RWPE1 (cell line): ENCODE data around the gene FREY1.

Experiments used
- CTCF ChIA-PET: fragments of 350-600 bp; sonication (Branson Sonifier 250); formaldehyde crosslinking; extraction: SDS; loops from one replicate; lab custom pipeline; 2021; lab: Yijun Ruan, JAX
- POLR2A ChIA-PET: fragments of 400-600 bp; formaldehyde crosslinking; extraction: SDS; loops from one replicate; lab custom pipeline; 2020; ENCODE audit warnings: antibody characterized with exemption; ENCODE audit not compliant: low non-redundant PET; lab: Yijun Ruan, JAX
- DNase-seq: peaks from one replicate; pipeline ENCODE4 v3.0.0; 2012; ENCODE audit warnings: low spot score
- H3K27ac ChIP-seq: fragments of 450-650 bp; 2 replicates; pipeline ENCODE4 v1.5.1; 2017
- TF ChIP-seq, protein P1 (sequence below): fragments of 450-650 bp; conservative IDR thresholded peaks from 2 replicates; pipeline ENCODE4 v1.5.1; 2017; ENCODE audit warnings: low read depth, mild to moderate bottlenecking

Gene FREY1

DNA sequence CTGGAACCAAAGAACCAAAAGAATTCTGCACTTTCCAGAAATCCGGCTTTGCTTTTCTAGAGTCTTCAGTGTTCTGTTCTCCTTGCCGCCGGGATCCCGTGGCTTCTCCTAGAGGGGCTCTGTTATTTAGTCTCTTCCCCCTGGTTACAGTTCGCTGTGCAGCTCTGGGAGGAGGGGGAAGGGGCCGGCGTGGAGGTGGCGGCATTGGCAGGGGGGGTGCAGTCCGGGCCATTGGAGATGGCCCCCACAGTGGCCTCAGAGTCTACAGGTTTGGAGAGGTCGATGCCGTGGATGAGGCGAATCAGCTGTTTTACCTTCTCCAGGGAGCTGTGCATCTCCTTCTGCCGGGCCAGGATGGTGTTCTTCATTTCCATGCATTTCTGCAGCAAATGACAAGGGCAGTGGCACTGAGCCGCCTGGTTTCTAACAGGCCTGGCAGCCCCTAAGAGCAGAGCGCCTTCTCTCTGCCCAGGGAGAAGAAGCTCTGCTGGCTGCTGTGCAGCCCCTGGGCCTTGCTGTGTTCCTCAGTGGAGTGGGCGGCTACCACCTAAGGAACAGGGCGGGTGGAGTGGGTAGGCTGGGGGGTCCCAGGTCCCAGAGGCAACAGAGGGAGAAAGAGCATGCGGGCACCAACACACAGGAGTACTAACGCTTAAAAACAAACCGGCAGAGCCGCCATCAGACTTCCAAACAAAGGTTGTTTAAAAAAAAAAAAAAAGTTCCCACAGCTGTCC, 26.9 kb upstream of the FREY1 start:
- peak overlapping the region; percentile 82 for H3K27ac ChIP-seq
- no peak for DNase-seq
- POLR2A ChIA-PET = interaction anchor here (0.6 kb wide), 1 partner anchor 23 kb away, joined by 3 read pairs; no protein-coding TSS in a partner anchor
- CTCF ChIA-PET = interaction anchor here (0.6 kb wide), 1 partner anchor 87 kb away, joined by 3 read pairs; the partner anchor contains the start of gene CRY2
- TF ChIP-seq, protein P1, sequence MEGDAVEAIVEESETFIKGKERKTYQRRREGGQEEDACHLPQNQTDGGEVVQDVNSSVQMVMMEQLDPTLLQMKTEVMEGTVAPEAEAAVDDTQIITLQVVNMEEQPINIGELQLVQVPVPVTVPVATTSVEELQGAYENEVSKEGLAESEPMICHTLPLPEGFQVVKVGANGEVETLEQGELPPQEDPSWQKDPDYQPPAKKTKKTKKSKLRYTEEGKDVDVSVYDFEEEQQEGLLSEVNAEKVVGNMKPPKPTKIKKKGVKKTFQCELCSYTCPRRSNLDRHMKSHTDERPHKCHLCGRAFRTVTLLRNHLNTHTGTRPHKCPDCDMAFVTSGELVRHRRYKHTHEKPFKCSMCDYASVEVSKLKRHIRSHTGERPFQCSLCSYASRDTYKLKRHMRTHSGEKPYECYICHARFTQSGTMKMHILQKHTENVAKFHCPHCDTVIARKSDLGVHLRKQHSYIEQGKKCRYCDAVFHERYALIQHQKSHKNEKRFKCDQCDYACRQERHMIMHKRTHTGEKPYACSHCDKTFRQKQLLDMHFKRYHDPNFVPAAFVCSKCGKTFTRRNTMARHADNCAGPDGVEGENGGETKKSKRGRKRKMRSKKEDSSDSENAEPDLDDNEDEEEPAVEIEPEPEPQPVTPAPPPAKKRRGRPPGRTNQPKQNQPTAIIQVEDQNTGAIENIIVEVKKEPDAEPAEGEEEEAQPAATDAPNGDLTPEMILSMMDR = no peak

DNA sequence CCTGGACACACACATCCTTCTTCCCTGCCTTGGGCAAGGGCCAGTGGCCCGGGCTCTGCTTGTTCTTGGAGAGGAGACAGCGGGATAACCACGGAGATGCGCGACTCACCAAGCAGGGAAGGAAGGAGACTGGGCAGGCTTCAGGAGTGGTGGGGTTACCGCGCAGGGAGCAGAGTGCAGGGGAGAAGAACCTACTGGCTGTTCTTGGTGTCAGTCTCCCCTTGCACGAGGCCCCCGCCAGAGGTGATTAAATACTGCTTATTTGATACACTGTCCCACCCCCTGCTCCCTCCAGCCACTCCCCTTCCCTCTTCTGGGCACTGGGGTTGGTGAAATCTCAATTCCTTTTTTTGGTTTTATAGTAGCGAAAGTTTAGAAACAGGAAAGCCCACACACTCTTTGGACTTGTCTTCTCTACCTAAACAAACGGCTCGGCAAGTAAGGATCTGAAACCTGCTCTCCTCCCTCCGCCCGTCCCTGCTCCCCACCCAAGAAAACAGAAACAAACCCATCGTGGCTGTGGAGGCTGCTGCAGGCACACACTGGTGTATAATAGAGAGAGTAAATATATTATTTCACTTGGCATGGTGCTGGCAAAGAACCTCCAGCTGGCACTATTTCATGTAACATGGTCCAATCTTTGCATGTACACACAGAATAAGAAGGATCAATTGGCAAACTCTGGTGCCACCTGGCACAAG, 26.2 kb upstream of the FREY1 start:
- no peak for DNase-seq
- CTCF ChIA-PET = no interaction called here
- peak overlapping the region; percentile 82 for H3K27ac ChIP-seq
- POLR2A ChIA-PET = no interaction called here
- TF ChIP-seq, protein P1 = no peak

DNA sequence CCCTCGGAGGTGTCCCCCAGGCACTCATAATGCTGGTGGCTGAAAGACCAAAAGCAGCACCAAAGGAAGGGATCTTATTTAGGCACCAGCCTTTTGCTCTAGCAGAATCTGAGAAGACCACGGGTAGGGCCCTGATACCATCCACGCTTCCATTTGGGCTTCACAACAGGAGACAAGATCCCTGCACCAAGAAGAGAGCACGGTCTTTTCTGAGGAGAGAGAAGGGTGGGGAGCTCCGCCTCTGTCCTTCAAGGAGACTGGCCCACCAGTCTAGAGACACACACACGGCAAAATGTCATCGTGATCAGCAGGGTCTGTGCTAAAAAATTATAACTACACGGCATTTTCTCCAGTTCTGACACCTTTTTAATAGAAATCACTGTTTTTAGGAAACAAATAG, 25.1 kb upstream of the FREY1 start:
- TF ChIP-seq, protein P1 = no peak
- H3K27ac ChIP-seq = peak overlapping the region; percentile 100
- POLR2A ChIA-PET = no interaction called here
- DNase-seq = no peak
- CTCF ChIA-PET = interaction anchor here (0.5 to 0.6 kb wide), 2 partner anchors 432 to 1375 kb away, joined by 3 read pairs; no protein-coding TSS in a partner anchor

DNA sequence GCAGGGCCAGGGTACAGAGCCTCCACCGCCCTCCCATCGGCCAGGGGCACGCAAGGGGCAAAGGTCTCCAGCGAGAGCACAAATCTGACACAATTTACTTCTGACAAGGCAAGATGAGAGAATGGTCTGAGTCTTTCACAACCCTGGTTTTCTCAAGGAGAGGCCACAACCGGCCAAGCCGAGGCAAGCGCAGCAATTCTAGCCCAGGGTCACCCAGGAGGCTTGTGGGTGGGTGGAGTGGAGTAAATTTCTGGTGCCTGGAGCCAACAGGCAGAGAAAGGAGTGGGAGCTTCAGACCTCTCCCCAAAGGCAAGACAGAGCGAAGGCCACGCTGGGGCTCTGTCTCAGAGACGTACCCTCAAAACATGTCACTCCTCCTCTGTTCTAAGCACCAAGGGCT, 24.7 kb upstream of the FREY1 start:
- ChIA-PET POLR2A (interaction anchor here (1.0 kb wide), 1 partner anchor 10 kb away, joined by 4 read pairs; the partner anchor contains the start of gene LARGE2), CTCF (interaction anchor here (0.5 kb wide), 1 partner anchor 1375 kb away, joined by 3 read pairs; no protein-coding TSS in a partner anchor)
- TF ChIP-seq, protein P1 = no peak
- no peak for DNase-seq
- H3K27ac ChIP-seq = peak overlapping the region; percentile 100

DNA sequence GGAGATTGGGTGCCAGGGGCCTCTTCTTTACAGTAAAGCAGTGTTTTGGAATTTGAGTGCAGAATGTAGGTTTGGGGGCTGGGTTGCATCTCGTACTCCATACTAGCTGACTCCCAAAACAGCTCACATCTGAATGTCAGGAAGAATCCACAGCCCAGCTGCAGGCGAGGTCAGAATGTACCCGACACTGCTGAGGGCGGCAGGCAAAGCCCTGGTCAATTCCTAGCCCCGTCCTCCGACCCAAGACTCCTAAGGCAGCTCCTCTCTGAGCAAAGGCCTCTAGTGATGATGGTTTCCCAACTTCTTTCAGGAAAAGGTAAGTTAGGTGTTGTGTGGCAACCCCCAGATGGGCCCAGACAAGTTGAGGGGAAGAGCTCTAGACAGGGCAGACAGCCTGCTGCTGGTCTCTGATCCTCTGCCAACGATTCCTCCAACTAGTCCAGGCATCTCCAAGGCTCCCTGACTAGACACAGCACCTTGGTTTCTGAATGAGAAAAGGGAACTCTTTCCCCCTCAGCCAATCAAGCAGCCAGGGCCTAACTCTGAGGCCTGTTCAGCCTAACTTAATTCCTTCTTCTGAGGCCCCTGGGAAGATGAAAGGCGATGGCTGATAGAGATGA, 24.0 kb upstream of the FREY1 start:
- ChIA-PET CTCF (interaction anchor here (0.7 to 1.1 kb wide), 4 partner anchors 9 to 615 kb away, joined by 3 to 6 read pairs (median 4); partner anchors contain the start of gene LARGE2), POLR2A (interaction anchor here (0.9 to 1.0 kb wide), 2 partner anchors 9 to 13 kb away, joined by 3 to 4 read pairs; partner anchors contain the start of genes LARGE2 and PEX16)
- H3K27ac ChIP-seq = peak overlapping the region; percentile 100
- TF ChIP-seq, protein P1 = no peak
- DNase-seq = peak; percentile 86
